H1 (cell line): ENCODE data around the gene KSR2. TPM values are rescaled to one million over a fixed set of nuclear protein-coding genes. Genes with fewer than 3 reads are reported as not detected.

Experiments used
- EGR1 ChIP-seq: IDR thresholded peaks from 2 replicates; pipeline ENCODE4 v1.6.1; 2011; ENCODE audit warnings: low read depth, low read length, borderline replicate concordance
- EP300 ChIP-seq, 2 experiments: IDR thresholded peaks; 1 replicate in 1 of 2; 2 replicates in 1 of 2; pipeline ENCODE4 v1.6.1; 2011 to 2012; ENCODE audit warnings: low read depth in 2 of 2, low read length in 2 of 2, mild to moderate bottlenecking in 2 of 2, borderline replicate concordance in 1 of 2, inconsistent platforms in 1 of 2, moderate library complexity in 1 of 2
- SIN3A ChIP-seq, 2 experiments: IDR thresholded peaks in 1 of 2; conservative IDR thresholded peaks in 1 of 2; 2 replicates each; pipeline ENCODE4 v1.6.1; 2011 to 2012; ENCODE audit warnings: low read length in 2 of 2, improper control_type of control experiment in 1 of 2, low read depth in 1 of 2, mild to moderate bottlenecking in 1 of 2
- SP4 ChIP-seq: IDR thresholded peaks from 2 replicates; pipeline ENCODE4 v1.6.1; 2012; ENCODE audit warnings: low read length, inconsistent platforms
- SUZ12 ChIP-seq: fragments of 200-600 bp; sonication (generic); IDR thresholded peaks from 2 replicates; pipeline ENCODE4 v1.6.1; 2012; ENCODE audit warnings: mild to moderate bottlenecking, inconsistent platforms, low read length, moderate library complexity, mixed read lengths
- TAF1 ChIP-seq: IDR thresholded peaks from 2 replicates; pipeline ENCODE4 v1.6.1; 2011; ENCODE audit warnings: mild to moderate bottlenecking, low read depth, low read length
- ZNF274 ChIP-seq: IDR thresholded peaks from 2 replicates; pipeline ENCODE4 v1.7.0; 2012; ENCODE audit warnings: low read length, borderline replicate concordance; ENCODE audit errors: extremely low read depth
- polyA plus RNA-seq, 7 experiments: library from polyadenylated mRNA; depleted of rRNA in 3 of 7; stranded (reverse) in 5 of 7; unstranded in 2 of 7; fragments of >200 nt in 5 of 7; fragments of 200-250 nt in 2 of 7; gene quantifications; 1 replicate in 5 of 7; 2 replicates in 1 of 7; 4 replicates in 1 of 7; pipeline versions ENCODE4 v1.2.1 to v1.2.3, GENCODE V29; 2011 to 2013; ENCODE audit warnings: missing spikeins in 2 of 7, mixed read lengths in 2 of 7
- total RNA-seq: library from RNA; stranded (reverse); fragmentation: NEBNext Ultra II Directional; extraction: Animal tissue kit (Norgen Biotek cat#: 25700); gene quantifications from 2 replicates; pipeline ENCODE4 v1.2.1, GENCODE V29; 2021
- TF ChIP-seq, protein P1 (sequence below): fragments of 300-600 bp; sonication (generic); IDR thresholded peaks from 2 replicates; pipeline ENCODE4 v1.7.1; 2012; ENCODE audit warnings: low read length, moderate library complexity, mild to moderate bottlenecking, inconsistent platforms; ENCODE audit not compliant: insufficient replicate concordance
- TF ChIP-seq, protein P2 (sequence below), 3 experiments: IDR thresholded peaks; 1 replicate in 2 of 3; 2 replicates in 1 of 3; pipeline versions ENCODE4 v1.5.1 to v1.6.1; 2011; ENCODE audit warnings: low read length in 3 of 3, mild to moderate bottlenecking in 3 of 3, inconsistent platforms in 2 of 3, low read depth in 1 of 3, moderate library complexity in 1 of 3; ENCODE audit not compliant: insufficient read depth in 1 of 3; ENCODE audit errors: control extremely low read depth in 1 of 3

KSR2 gene
- total and polyA plus RNA-seq, 2 of the 8 experiments (the other 6 are each of a cell fraction or from before 2014, with no cell fraction given): 0.74 to 2.2 TPM

DNA sequence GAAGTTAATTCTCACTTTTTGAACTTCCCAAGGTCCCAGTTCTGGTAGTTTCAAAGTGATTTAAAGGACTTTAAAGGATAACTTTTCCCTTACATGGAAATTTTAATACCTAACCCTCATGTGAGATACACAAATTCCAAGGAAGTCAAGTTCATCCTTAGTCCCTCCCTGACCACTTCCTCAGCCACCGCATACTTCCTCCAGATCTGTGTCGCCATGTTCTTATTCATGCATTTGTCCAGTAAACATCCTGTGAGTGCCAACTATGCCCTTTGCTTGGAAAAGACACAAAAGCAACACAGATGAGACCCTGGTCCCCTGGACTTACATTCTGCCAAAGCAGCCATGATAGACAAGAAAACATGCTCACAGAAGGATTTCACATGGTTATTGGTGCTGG is 206.6 kb downstream of the KSR2 start (continued):
- TF ChIP-seq, protein P1, sequence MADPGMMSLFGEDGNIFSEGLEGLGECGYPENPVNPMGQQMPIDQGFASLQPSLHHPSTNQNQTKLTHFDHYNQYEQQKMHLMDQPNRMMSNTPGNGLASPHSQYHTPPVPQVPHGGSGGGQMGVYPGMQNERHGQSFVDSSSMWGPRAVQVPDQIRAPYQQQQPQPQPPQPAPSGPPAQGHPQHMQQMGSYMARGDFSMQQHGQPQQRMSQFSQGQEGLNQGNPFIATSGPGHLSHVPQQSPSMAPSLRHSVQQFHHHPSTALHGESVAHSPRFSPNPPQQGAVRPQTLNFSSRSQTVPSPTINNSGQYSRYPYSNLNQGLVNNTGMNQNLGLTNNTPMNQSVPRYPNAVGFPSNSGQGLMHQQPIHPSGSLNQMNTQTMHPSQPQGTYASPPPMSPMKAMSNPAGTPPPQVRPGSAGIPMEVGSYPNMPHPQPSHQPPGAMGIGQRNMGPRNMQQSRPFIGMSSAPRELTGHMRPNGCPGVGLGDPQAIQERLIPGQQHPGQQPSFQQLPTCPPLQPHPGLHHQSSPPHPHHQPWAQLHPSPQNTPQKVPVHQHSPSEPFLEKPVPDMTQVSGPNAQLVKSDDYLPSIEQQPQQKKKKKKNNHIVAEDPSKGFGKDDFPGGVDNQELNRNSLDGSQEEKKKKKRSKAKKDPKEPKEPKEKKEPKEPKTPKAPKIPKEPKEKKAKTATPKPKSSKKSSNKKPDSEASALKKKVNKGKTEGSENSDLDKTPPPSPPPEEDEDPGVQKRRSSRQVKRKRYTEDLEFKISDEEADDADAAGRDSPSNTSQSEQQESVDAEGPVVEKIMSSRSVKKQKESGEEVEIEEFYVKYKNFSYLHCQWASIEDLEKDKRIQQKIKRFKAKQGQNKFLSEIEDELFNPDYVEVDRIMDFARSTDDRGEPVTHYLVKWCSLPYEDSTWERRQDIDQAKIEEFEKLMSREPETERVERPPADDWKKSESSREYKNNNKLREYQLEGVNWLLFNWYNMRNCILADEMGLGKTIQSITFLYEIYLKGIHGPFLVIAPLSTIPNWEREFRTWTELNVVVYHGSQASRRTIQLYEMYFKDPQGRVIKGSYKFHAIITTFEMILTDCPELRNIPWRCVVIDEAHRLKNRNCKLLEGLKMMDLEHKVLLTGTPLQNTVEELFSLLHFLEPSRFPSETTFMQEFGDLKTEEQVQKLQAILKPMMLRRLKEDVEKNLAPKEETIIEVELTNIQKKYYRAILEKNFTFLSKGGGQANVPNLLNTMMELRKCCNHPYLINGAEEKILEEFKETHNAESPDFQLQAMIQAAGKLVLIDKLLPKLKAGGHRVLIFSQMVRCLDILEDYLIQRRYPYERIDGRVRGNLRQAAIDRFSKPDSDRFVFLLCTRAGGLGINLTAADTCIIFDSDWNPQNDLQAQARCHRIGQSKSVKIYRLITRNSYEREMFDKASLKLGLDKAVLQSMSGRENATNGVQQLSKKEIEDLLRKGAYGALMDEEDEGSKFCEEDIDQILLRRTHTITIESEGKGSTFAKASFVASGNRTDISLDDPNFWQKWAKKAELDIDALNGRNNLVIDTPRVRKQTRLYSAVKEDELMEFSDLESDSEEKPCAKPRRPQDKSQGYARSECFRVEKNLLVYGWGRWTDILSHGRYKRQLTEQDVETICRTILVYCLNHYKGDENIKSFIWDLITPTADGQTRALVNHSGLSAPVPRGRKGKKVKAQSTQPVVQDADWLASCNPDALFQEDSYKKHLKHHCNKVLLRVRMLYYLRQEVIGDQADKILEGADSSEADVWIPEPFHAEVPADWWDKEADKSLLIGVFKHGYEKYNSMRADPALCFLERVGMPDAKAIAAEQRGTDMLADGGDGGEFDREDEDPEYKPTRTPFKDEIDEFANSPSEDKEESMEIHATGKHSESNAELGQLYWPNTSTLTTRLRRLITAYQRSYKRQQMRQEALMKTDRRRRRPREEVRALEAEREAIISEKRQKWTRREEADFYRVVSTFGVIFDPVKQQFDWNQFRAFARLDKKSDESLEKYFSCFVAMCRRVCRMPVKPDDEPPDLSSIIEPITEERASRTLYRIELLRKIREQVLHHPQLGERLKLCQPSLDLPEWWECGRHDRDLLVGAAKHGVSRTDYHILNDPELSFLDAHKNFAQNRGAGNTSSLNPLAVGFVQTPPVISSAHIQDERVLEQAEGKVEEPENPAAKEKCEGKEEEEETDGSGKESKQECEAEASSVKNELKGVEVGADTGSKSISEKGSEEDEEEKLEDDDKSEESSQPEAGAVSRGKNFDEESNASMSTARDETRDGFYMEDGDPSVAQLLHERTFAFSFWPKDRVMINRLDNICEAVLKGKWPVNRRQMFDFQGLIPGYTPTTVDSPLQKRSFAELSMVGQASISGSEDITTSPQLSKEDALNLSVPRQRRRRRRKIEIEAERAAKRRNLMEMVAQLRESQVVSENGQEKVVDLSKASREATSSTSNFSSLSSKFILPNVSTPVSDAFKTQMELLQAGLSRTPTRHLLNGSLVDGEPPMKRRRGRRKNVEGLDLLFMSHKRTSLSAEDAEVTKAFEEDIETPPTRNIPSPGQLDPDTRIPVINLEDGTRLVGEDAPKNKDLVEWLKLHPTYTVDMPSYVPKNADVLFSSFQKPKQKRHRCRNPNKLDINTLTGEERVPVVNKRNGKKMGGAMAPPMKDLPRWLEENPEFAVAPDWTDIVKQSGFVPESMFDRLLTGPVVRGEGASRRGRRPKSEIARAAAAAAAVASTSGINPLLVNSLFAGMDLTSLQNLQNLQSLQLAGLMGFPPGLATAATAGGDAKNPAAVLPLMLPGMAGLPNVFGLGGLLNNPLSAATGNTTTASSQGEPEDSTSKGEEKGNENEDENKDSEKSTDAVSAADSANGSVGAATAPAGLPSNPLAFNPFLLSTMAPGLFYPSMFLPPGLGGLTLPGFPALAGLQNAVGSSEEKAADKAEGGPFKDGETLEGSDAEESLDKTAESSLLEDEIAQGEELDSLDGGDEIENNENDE: no peak
- TF ChIP-seq EGR1 (no peak), SP4 (no peak), SUZ12 (no peak), SIN3A (conservative IDR thresholded peaks at IDR 0.05 in 1 of 2, IDR thresholded peaks at IDR 0.05 in 1 of 2; ENCODE audit: low read depth in 1 of 2, low read length in 2 of 2) (no peak), ZNF274 (no peak), EP300 (IDR thresholded peaks at IDR 0.05; ENCODE audit: borderline replicate concordance in 1 of 2, low read depth in 2 of 2, low read length in 2 of 2) (no peak), TAF1 (no peak)
- TF ChIP-seq, protein P2, sequence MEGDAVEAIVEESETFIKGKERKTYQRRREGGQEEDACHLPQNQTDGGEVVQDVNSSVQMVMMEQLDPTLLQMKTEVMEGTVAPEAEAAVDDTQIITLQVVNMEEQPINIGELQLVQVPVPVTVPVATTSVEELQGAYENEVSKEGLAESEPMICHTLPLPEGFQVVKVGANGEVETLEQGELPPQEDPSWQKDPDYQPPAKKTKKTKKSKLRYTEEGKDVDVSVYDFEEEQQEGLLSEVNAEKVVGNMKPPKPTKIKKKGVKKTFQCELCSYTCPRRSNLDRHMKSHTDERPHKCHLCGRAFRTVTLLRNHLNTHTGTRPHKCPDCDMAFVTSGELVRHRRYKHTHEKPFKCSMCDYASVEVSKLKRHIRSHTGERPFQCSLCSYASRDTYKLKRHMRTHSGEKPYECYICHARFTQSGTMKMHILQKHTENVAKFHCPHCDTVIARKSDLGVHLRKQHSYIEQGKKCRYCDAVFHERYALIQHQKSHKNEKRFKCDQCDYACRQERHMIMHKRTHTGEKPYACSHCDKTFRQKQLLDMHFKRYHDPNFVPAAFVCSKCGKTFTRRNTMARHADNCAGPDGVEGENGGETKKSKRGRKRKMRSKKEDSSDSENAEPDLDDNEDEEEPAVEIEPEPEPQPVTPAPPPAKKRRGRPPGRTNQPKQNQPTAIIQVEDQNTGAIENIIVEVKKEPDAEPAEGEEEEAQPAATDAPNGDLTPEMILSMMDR (IDR thresholded peaks at IDR 0.05; ENCODE audit: control extremely low read depth in 1 of 3, insufficient read depth in 1 of 3, low read depth in 1 of 3, low read length in 3 of 3): no peak
